ACC112 (cell line): ENCODE measurements around the gene GADD45B.

Experiments used
- H2AFZ ChIP-seq: fragments of 200-600 bp; sonication (generic); one replicate; pipeline ENCODE4 v1.6.0; 2017; ENCODE audit warnings: antibody characterized with exemption, low read length; ENCODE audit not compliant: unreplicated experiment
- H3K27ac ChIP-seq: fragments of 200-600 bp; sonication (generic); 2 replicates; pipeline ENCODE4 v1.5.1; 2014; ENCODE audit warnings: low read depth, mild to moderate bottlenecking, antibody characterized with exemption, low read length, moderate library complexity
- H3K27me3 ChIP-seq: fragments of 200-600 bp; sonication (generic); 2 replicates; pipeline ENCODE4 v1.6.1; 2014; ENCODE audit warnings: mild to moderate bottlenecking, antibody characterized with exemption, low read length, moderate library complexity, mixed read lengths; ENCODE audit not compliant: insufficient read depth
- H3K36me3 ChIP-seq: fragments of 200-600 bp; sonication (generic); 2 replicates; pipeline ENCODE4 v1.6.1; 2016; ENCODE audit warnings: mild to moderate bottlenecking, antibody characterized with exemption, low read length, moderate library complexity, mixed read lengths; ENCODE audit not compliant: insufficient read depth
- H3K4me1 ChIP-seq: fragments of 200-600 bp; sonication (generic); one replicate; pipeline ENCODE4 v1.6.1; 2016; ENCODE audit warnings: low read length, mixed read lengths; ENCODE audit not compliant: insufficient read depth, unreplicated experiment, control insufficient read depth
- H3K4me3 ChIP-seq: fragments of 200-600 bp; sonication (generic); 2 replicates; pipeline ENCODE4 v1.5.1; 2014; ENCODE audit warnings: mild to moderate bottlenecking, low read depth, low read length
- H3K79me2 ChIP-seq: fragments of 200-600 bp; sonication (generic); one replicate; pipeline ENCODE4 v1.6.0; 2016; ENCODE audit warnings: low read length; ENCODE audit not compliant: control insufficient read depth, unreplicated experiment, insufficient read depth

GADD45B gene, protein sequence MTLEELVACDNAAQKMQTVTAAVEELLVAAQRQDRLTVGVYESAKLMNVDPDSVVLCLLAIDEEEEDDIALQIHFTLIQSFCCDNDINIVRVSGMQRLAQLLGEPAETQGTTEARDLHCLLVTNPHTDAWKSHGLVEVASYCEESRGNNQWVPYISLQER

DNA sequence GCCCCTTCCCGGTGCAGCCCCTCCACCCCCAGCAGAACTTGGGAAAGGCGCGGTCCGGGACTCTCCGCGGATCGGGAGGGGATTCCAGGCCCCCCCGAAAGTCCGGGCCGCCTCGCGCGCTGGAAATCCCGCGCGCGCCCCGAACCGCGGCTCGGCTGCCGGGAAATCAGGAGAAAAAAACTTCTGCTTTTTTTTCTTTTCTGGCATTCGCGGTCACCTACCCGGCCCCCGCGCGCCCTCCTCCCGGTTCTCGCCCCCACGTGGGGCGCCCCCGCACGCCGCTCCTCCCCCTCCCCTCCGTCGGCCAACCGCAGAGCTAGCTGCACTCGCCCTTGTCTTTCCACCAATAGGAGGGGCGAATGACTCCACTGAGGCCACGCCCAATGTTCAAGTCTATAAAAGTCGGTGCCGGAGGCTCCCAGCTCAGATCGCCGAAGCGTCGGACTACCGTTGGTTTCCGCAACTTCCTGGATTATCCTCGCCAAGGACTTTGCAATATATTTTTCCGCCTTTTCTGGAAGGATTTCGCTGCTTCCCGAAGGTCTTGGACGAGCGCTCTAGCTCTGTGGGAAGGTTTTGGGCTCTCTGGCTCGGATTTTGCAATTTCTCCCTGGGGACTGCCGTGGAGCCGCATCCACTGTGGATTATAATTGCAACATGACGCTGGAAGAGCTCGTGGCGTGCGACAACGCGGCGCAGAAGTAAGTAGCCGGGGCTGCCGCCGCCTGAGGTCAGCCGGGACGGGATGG is at the start of gene GADD45B:
Gene GADD45B (plus strand): TSS at position 426 of the 749 bp plus-strand sequence. CDS start 232 bp downstream, at position 658.
- Histone ChIP-seq H3K4me3 (peak within 1 kb of the TSS; percentile 100), H3K4me1 (no peaks in the 10 kb centered on the region), H2AFZ (no peak within 1 kb of the TSS), H3K36me3 (peaks cover 21% of the 10 kb centered on the region), H3K27ac (peak within 1 kb of the TSS; percentile 82), H3K27me3 (no peaks in the 10 kb centered on the region), H3K79me2 (peaks cover 32% of the 10 kb centered on the region)

GRCh38 chr19:2426611-2427428 is 49.1 kb upstream of the GADD45B start:
- Histone ChIP-seq H3K27ac (peak overlapping the region; percentile 91), H3K4me1 (peaks cover 11% of the 10 kb centered on the region), H3K36me3 (no peaks in the 10 kb centered on the region), H3K27me3 (no peaks in the 10 kb centered on the region), H3K4me3 (peak overlapping the region; percentile 98), H2AFZ (peak overlapping the region; percentile 88), H3K79me2 (peaks cover 29% of the 10 kb centered on the region)

GRCh38 chr19:2427429-2428320 is 48.3 kb upstream of the GADD45B start, which contains the start of gene TIMM13:
TIMM13 (minus strand) TSS chr19:2427586; CDS start chr19:2427533, 53 bp downstream.
- H3K4me1 ChIP-seq, result peaks cover 11% of the 10 kb centered on the region
- H3K4me3 ChIP-seq, result peak within 1 kb of the TSS; percentile 98
- H3K27me3 ChIP-seq, result no peaks in the 10 kb centered on the region
- H3K27ac ChIP-seq, result peak within 1 kb of the TSS; percentile 91
- peak within 1 kb of the TSS; percentile 88 for H2AFZ ChIP-seq
- H3K36me3 ChIP-seq, result no peaks in the 10 kb centered on the region
- H3K79me2 ChIP-seq, result peaks cover 29% of the 10 kb centered on the region

DNA sequence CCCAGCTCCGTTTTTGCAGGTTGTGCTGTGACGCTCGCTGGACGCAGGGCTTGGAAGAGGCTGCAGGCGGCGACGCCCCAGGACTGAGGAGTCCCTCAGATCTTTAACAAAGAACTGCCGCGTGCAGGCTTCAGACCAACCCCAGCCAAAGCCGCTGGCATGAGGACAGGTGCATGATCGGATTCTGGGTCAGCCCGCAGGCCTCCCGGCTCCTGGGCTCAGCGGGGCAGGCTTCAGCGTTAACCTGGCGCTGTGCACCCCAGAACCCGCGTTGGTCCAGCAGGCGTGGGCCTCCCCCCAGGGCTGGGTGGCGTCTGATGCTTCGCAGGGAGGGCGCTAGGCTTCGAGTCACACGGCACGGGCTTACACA is 47.6 kb upstream of the GADD45B start:
- Histone ChIP-seq H2AFZ (no peak overlapping the region), H3K36me3 (no peaks in the 10 kb centered on the region), H3K27ac (0 out of 2 replicates have a peak overlapping the region, but pooled peaks have one; percentile 91), H3K27me3 (no peaks in the 10 kb centered on the region), H3K4me3 (no peak overlapping the region), H3K79me2 (peaks cover 29% of the 10 kb centered on the region), H3K4me1 (peaks cover 11% of the 10 kb centered on the region)

GRCh38 chr19:2428756-2429711 is 46.9 kb upstream of the GADD45B start:
- Histone ChIP-seq H3K27me3 (no peaks in the 10 kb centered on the region), H3K4me3 (no peak overlapping the region), H3K27ac (no peak overlapping the region), H3K36me3 (no peaks in the 10 kb centered on the region), H3K4me1 (peaks cover 11% of the 10 kb centered on the region), H3K79me2 (peaks cover 22% of the 10 kb centered on the region), H2AFZ (no peak overlapping the region)

GRCh38 chr19:2429917-2430535 is 45.9 kb upstream of the GADD45B start:
- H2AFZ ChIP-seq, result no peak overlapping the region
- H3K36me3 ChIP-seq, result no peaks in the 10 kb centered on the region
- no peak overlapping the region for H3K4me3 ChIP-seq
- peaks cover 11% of the 10 kb centered on the region for H3K4me1 ChIP-seq
- peaks cover 20% of the 10 kb centered on the region for H3K79me2 ChIP-seq
- H3K27me3 ChIP-seq, result no peaks in the 10 kb centered on the region
- no peak overlapping the region for H3K27ac ChIP-seq

DNA sequence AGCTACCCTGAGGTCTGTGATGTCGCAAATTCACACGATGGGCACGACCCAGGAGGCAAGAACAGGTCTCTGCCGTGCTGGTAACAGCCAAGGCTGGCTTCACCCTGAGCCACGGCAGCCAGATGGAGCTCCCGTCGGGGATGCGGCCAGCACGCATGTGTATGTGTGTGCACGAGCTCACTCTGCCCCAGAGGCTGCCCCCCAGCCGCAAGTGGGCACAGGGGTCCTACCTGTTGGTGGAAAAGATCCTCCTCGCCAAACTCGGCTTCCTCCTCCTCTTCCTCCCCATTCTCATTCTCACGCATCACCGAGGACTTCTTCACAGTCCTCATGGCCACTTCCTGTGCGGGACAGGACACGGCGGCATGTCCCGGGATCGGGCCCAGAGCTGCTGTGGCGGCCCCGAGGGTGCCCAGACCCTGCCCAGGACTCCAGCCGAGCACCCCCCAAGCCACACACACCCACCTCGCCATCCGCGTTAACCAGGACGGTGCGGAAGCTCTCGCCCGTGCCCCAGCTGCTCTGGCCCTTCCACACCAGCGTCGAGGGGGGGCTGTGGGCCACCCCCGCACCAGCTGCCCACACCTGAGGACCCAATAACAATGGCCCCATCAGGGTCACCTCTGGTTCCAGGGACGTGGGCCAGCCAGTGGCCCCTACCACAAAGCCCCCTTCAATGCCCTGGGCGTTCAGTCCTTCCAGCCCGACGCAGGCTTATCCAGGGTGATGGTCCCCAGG is 44.4 kb upstream of the GADD45B start:
- H2AFZ ChIP-seq, result no peak overlapping the region
- no peak overlapping the region for H3K4me3 ChIP-seq
- H3K79me2 ChIP-seq, result peaks cover 8% of the 10 kb centered on the region
- H3K27ac ChIP-seq, result no peak overlapping the region
- no peaks in the 10 kb centered on the region for H3K27me3 ChIP-seq
- no peaks in the 10 kb centered on the region for H3K4me1 ChIP-seq
- no peaks in the 10 kb centered on the region for H3K36me3 ChIP-seq

GRCh38 chr19:2432131-2432848 is 43.6 kb upstream of the GADD45B start:
- no peak overlapping the region for H3K27ac ChIP-seq
- no peaks in the 10 kb centered on the region for H3K36me3 ChIP-seq
- no peaks in the 10 kb centered on the region for H3K27me3 ChIP-seq
- peaks cover under 1% of the 10 kb centered on the region for H3K79me2 ChIP-seq
- H3K4me1 ChIP-seq, result no peaks in the 10 kb centered on the region
- H2AFZ ChIP-seq, result no peak overlapping the region
- no peak overlapping the region for H3K4me3 ChIP-seq
